Measurements from ENCODE around the gene AHSA1.
"Not testable (repeated sequence)": the region's sequence is repeated elsewhere in the genome, so short reads cannot be mapped to it uniquely, and the experiment has no call there.

GRCh38 chr14:77415403-77416030 is 42.4 kb upstream of the AHSA1 start:
- TF ChIP-seq FOXM1 (IDR thresholded peaks at IDR 0.05; ENCODE audit: borderline replicate concordance); FOXK2 (IDR thresholded peaks at IDR 0.05); L3MBTL2 (conservative IDR thresholded peaks at IDR 0.05); ZNF384 (IDR thresholded peaks at IDR 0.05); SP1 (IDR thresholded peaks at IDR 0.05); SUZ12 (IDR thresholded peaks at IDR 0.05); ELF4 (IDR thresholded peaks at IDR 0.05); ARNT (IDR thresholded peaks at IDR 0.05); NFRKB (IDR thresholded peaks at IDR 0.05): not testable (repeated sequence)
